K562 (cell line): ENCODE measurements around the gene SERINC3. TPM values are rescaled to one million over a fixed set of nuclear protein-coding genes. Genes with fewer than 3 reads are reported as not detected.

ENCODE experiments used
- BCL6 ChIP-seq: fragments of 250-450 bp; sonication (Bioruptor Pico); IDR thresholded peaks from 2 replicates; pipeline ENCODE4 v1.4.0; 2020
- BCLAF1 ChIP-seq, 2 experiments: fragments of 450-650 bp in 1 of 2; IDR thresholded peaks; 2 replicates each; pipeline ENCODE4 v1.6.1; 2011 to 2017; ENCODE audit warnings: low read depth in 2 of 2, antibody characterized with exemption in 1 of 2, borderline replicate concordance in 1 of 2, low read length in 1 of 2, mild to moderate bottlenecking in 1 of 2, mixed read lengths in 1 of 2; ENCODE audit not compliant: control insufficient read depth in 1 of 2
- DMBX1 ChIP-seq: fragments of 250-450 bp; sonication (Bioruptor Pico); IDR thresholded peaks from 2 replicates; pipeline ENCODE4 v1.8.0; 2022; ENCODE audit warnings: inconsistent platforms, mild to moderate bottlenecking, moderate library complexity, borderline replicate concordance
- MEIS2 ChIP-seq: fragments of 450-650 bp; IDR thresholded peaks from 2 replicates; pipeline ENCODE4 v1.6.1; 2014; ENCODE audit warnings: mild to moderate bottlenecking; ENCODE audit not compliant: partially characterized antibody
- NR3C1 ChIP-seq: sonication (generic); formaldehyde crosslinking; IDR thresholded peaks from 2 replicates; pipeline ENCODE4 v1.8.1; 2022; ENCODE audit warnings: missing genetic modification reagents
- POLR2H ChIP-seq: IDR thresholded peaks from 2 replicates; pipeline ENCODE4 v1.6.1; 2016; ENCODE audit warnings: missing genetic modification characterization, low read depth, mild to moderate bottlenecking, control low read depth, missing compliant biosample characterization, moderate library complexity
- RCOR1 ChIP-seq, 2 experiments: IDR thresholded peaks; 2 replicates each; pipeline ENCODE4 v1.6.1; 2012; ENCODE audit warnings: low read depth in 2 of 2, low read length in 2 of 2, borderline replicate concordance in 1 of 2, improper control_type of control experiment in 1 of 2
- RREB1 ChIP-seq: fragments of 250-450 bp; sonication (Bioruptor Pico); IDR thresholded peaks from 2 replicates; pipeline ENCODE4 v1.4.0; 2020
- SPI1 ChIP-seq: IDR thresholded peaks from 2 replicates; pipeline ENCODE4 v1.6.1; 2011; ENCODE audit warnings: low read depth, low read length, control low read depth, borderline replicate concordance
- UBTF ChIP-seq, 2 experiments: IDR thresholded peaks; 2 replicates each; pipeline ENCODE4 v1.6.1; 2012; ENCODE audit warnings: improper control_type of control experiment in 2 of 2, low read depth in 2 of 2, low read length in 2 of 2, borderline replicate concordance in 1 of 2
- ZNF347 ChIP-seq: fragments of 450-650 bp; formaldehyde crosslinking; IDR thresholded peaks from 2 replicates; pipeline ENCODE4 v1.4.0; 2020; ENCODE audit warnings: low read depth, mild to moderate bottlenecking, moderate library complexity
- ZNF511 ChIP-seq: sonication (generic); formaldehyde crosslinking; IDR thresholded peaks from 2 replicates; pipeline ENCODE4 v1.8.0; 2022; ENCODE audit warnings: mild to moderate bottlenecking, missing genetic modification reagents
- ZNF551 ChIP-seq: fragments of 250-450 bp; sonication (Bioruptor Pico); IDR thresholded peaks from 2 replicates; pipeline ENCODE4 v1.5.0; 2021; ENCODE audit warnings: mild to moderate bottlenecking, moderate library complexity
- polyA plus RNA-seq, 8 experiments: library from polyadenylated mRNA; depleted of rRNA in 4 of 8; stranded (reverse) in 5 of 8; unstranded in 3 of 8; fragments of >200 nt; fragmentation: Nextera tagmentation in 2 of 8; fragmentation: Illumina TruSeq in 1 of 8; extraction: Ambion mirVana in 2 of 8; extraction: Trizol in 1 of 8; gene quantifications; 2 replicates each; pipeline versions ENCODE4 v1.2.1 to v1.2.3, GENCODE V29; 2011 to 2014; ENCODE audit warnings: inconsistent platforms in 1 of 8, missing spikeins in 1 of 8
- total RNA-seq, 7 experiments: library from RNA; depleted of rRNA in 6 of 7; stranded (reverse); fragments of >200 nt in 6 of 7; fragmentation: Illumina TruSeq in 2 of 7; extraction: Trizol in 2 of 7; gene quantifications; 2 replicates each; pipeline versions ENCODE4 v1.2.1 to v1.2.3, GENCODE V29; 2011 to 2021; ENCODE audit warnings: low replicate concordance in 1 of 7

The SERINC3 gene
- total and polyA plus RNA-seq, 9 of the 15 experiments (the other 6 are each of a cell fraction or from before 2014, with no cell fraction given) = 24.7 to 107 (median 48.8) TPM

- no peak for TF ChIP-seq DMBX1 (CRISPR knock-in tag)
- no peak for TF ChIP-seq BCLAF1 (IDR thresholded peaks at IDR 0.05; ENCODE audit: borderline replicate concordance in 1 of 2, control insufficient read depth in 1 of 2, low read depth in 2 of 2, low read length in 1 of 2)
- TF ChIP-seq RCOR1 (IDR thresholded peaks at IDR 0.05; ENCODE audit: borderline replicate concordance in 1 of 2, low read depth in 2 of 2, low read length in 2 of 2) = no peak
- TF ChIP-seq BCL6 = no peak
- no peak for TF ChIP-seq ZNF551 (CRISPR knock-in tag)
- TF ChIP-seq ZNF511 (CRISPR knock-in tag) = no peak
- TF ChIP-seq MEIS2 = no peak
- TF ChIP-seq SPI1 = no peak
- TF ChIP-seq ZNF347 = no peak
- no peak for TF ChIP-seq NR3C1 (CRISPR knock-in tag)
- no peak for TF ChIP-seq UBTF (IDR thresholded peaks at IDR 0.05; ENCODE audit: borderline replicate concordance in 1 of 2, low read depth in 2 of 2, low read length in 2 of 2)
- no peak for TF ChIP-seq RREB1
- TF ChIP-seq POLR2H (tag) = no peak
Measured at GRCh38 chr20:44448753-44449546, 72.9 kb downstream of the SERINC3 start (continued).
